Astrocyte (in vitro differentiated cells and primary cell): ENCODE measurements around the gene MAN1A1. TPM values are rescaled to one million over a fixed set of nuclear protein-coding genes. Genes with fewer than 3 reads are reported as not detected.

Source experiments
- DNase-seq: peaks from one replicate; pipeline ENCODE4 v3.0.0-alpha.2; 2010; ENCODE audit warnings: low read depth
- FAIRE-seq: peaks from 2 replicates; lab custom pipeline; 2011; peaks lifted over from hg19 to GRCh38; lab: Jason Lieb, UNC
- H2AFZ ChIP-seq: 2 replicates; pipeline ENCODE4 v1.6.0; 2012; ENCODE audit warnings: low read depth, low read length, inconsistent platforms
- H3K27ac ChIP-seq: 2 replicates; pipeline ENCODE4 v1.5.1; 2011; ENCODE audit warnings: low read depth, low read length, inconsistent platforms
- H3K27me3 ChIP-seq: 2 replicates; pipeline ENCODE4 v1.6.0; 2011; ENCODE audit warnings: low read length, inconsistent platforms; ENCODE audit not compliant: insufficient read depth
- H3K36me3 ChIP-seq: 2 replicates; pipeline ENCODE4 v1.5.1; 2011; ENCODE audit warnings: low read length, inconsistent platforms; ENCODE audit not compliant: insufficient read depth
- H3K4me1 ChIP-seq: 2 replicates; pipeline ENCODE4 v1.5.1; 2011; ENCODE audit warnings: low read length, inconsistent platforms; ENCODE audit not compliant: insufficient read depth
- H3K4me2 ChIP-seq: 2 replicates; pipeline ENCODE4 v1.6.0; 2012; ENCODE audit warnings: low read length, inconsistent platforms
- H3K4me3 ChIP-seq: 2 replicates; pipeline ENCODE4 v1.5.1; 2011; ENCODE audit warnings: low read depth, mild to moderate bottlenecking, low read length, inconsistent platforms; ENCODE audit not compliant: insufficient read depth
- H3K79me2 ChIP-seq: 2 replicates; pipeline ENCODE4 v1.6.0; 2012; ENCODE audit warnings: mild to moderate bottlenecking, low read length, inconsistent platforms; ENCODE audit not compliant: insufficient read depth
- H3K9ac ChIP-seq: 2 replicates; pipeline ENCODE4 v1.6.0; 2012; ENCODE audit warnings: mild to moderate bottlenecking, low read length, inconsistent platforms
- H3K9me3 ChIP-seq: 2 replicates; pipeline ENCODE4 v1.5.1; 2012; ENCODE audit warnings: low read depth, mild to moderate bottlenecking, low read length, inconsistent platforms; ENCODE audit not compliant: insufficient read depth
- H4K20me1 ChIP-seq: 2 replicates; pipeline ENCODE4 v1.6.0; 2012; ENCODE audit warnings: low read length, inconsistent platforms; ENCODE audit not compliant: insufficient read depth
- H3K27ac Mint-ChIP-seq: one replicate; pipeline ENCODE4 v1.8.0; 2021; ENCODE audit warnings: mild to moderate bottlenecking, mixed read lengths; ENCODE audit not compliant: unreplicated experiment
- H3K27me3 Mint-ChIP-seq: one replicate; pipeline ENCODE4 v1.8.0; 2021; ENCODE audit warnings: low read depth, mixed read lengths; ENCODE audit not compliant: unreplicated experiment
- H3K36me3 Mint-ChIP-seq: one replicate; pipeline ENCODE4 v1.8.0; 2021; ENCODE audit warnings: low read depth, mixed read lengths; ENCODE audit not compliant: unreplicated experiment
- H3K4me1 Mint-ChIP-seq: one replicate; pipeline ENCODE4 v1.8.0; 2021; ENCODE audit warnings: low read depth, mixed read lengths; ENCODE audit not compliant: unreplicated experiment
- H3K4me3 Mint-ChIP-seq: one replicate; pipeline ENCODE4 v1.8.0; 2021; ENCODE audit warnings: mild to moderate bottlenecking, moderate library complexity, mixed read lengths; ENCODE audit not compliant: unreplicated experiment
- H3K9me3 Mint-ChIP-seq: one replicate; pipeline ENCODE4 v1.8.0; 2021; ENCODE audit warnings: mild to moderate bottlenecking, mixed read lengths; ENCODE audit not compliant: unreplicated experiment
- CTCF ChIP-seq: IDR thresholded peaks from 2 replicates; pipeline ENCODE4 v1.5.1; 2011; ENCODE audit warnings: low read depth, mild to moderate bottlenecking, inconsistent platforms, low read length, moderate library complexity; ENCODE audit not compliant: insufficient read depth
- EZH2 ChIP-seq: IDR thresholded peaks from 2 replicates; pipeline ENCODE4 v1.6.1; 2012; ENCODE audit warnings: mild to moderate bottlenecking, low read length, inconsistent platforms; ENCODE audit not compliant: insufficient read depth
- total RNA-seq: library from RNA; stranded (reverse); gene quantifications from 2 replicates; pipeline ENCODE4 v1.2.1, GENCODE V29; 2021

Gene MAN1A1
- total RNA-seq, 1 donor from 2014 or later: 11.7 TPM

- no peaks in the 10 kb centered on the region for H3K36me3 Mint-ChIP-seq
- H3K9me3 ChIP-seq: no peaks in the 10 kb centered on the region
- no peak for TF ChIP-seq EZH2
- TF ChIP-seq CTCF: no peak
- H3K4me1 ChIP-seq: no peaks in the 10 kb centered on the region
- H3K4me3 ChIP-seq: no peak overlapping the region
- no peak overlapping the region for H3K4me2 ChIP-seq
- no peak overlapping the region for H3K4me3 Mint-ChIP-seq
- no peaks in the 10 kb centered on the region for H3K79me2 ChIP-seq
- no peaks in the 10 kb centered on the region for H3K4me1 Mint-ChIP-seq
- H3K9me3 Mint-ChIP-seq: no peaks in the 10 kb centered on the region
- H3K27ac Mint-ChIP-seq: no peak overlapping the region
- no peak for DNase-seq
- no peaks in the 10 kb centered on the region for H3K27me3 Mint-ChIP-seq
- no peaks in the 10 kb centered on the region for H3K36me3 ChIP-seq
- no peak overlapping the region for H3K27ac ChIP-seq
- H3K27me3 ChIP-seq: no peaks in the 10 kb centered on the region
- no peak overlapping the region for H2AFZ ChIP-seq
- H3K9ac ChIP-seq: no peak overlapping the region
- peaks cover 8% of the 10 kb centered on the region for H4K20me1 ChIP-seq
- FAIRE-seq: no peak
Observed at GRCh38 chr6:119334535-119335264, 14.9 kb downstream of the MAN1A1 start.

GRCh38 chr6:119333707-119334295 lies 15.8 kb downstream of the MAN1A1 start:
- no peaks in the 10 kb centered on the region for H3K4me1 Mint-ChIP-seq

More at GRCh38 chr6:119333707-119334295, 15.8 kb downstream of the MAN1A1 start:
- H2AFZ ChIP-seq: no peak overlapping the region
- Mint-ChIP-seq H3K27ac (no peak overlapping the region), H3K9me3 (no peaks in the 10 kb centered on the region), H3K4me3 (no peak overlapping the region), H3K27me3 (no peaks in the 10 kb centered on the region), H3K36me3 (no peaks in the 10 kb centered on the region)
- no peak overlapping the region for H3K27ac ChIP-seq
- no peak overlapping the region for H3K9ac ChIP-seq
- H3K4me3 ChIP-seq: no peak overlapping the region
- peaks cover 8% of the 10 kb centered on the region for H4K20me1 ChIP-seq
- FAIRE-seq (no peak), DNase-seq (no peak)
- no peaks in the 10 kb centered on the region for H3K9me3 ChIP-seq
- TF ChIP-seq CTCF (peak; percentile 39), EZH2 (no peak)
- no peaks in the 10 kb centered on the region for H3K27me3 ChIP-seq
- no peaks in the 10 kb centered on the region for H3K4me1 ChIP-seq
- no peaks in the 10 kb centered on the region for H3K36me3 ChIP-seq
- H3K4me2 ChIP-seq: no peak overlapping the region
- no peaks in the 10 kb centered on the region for H3K79me2 ChIP-seq
